ENCODE measurements around the gene CHMP4B. TPM values are rescaled to one million over a fixed set of nuclear protein-coding genes. Genes with fewer than 3 reads are reported as not detected.
"Not testable (repeated sequence)": the region's sequence is repeated elsewhere in the genome, so short reads cannot be mapped to it uniquely, and the experiment has no call there.

The CHMP4B gene
- total RNA-seq, 1 donor from 2014 or later, result 101 TPM

GRCh38 chr20:33788351-33789049 is 22.6 kb upstream of the CHMP4B start:
- intact Hi-C loops (cut with DNase I), result no loop called here
- no peak for DNase-seq (ENCODE audit: low spot score)

DNA sequence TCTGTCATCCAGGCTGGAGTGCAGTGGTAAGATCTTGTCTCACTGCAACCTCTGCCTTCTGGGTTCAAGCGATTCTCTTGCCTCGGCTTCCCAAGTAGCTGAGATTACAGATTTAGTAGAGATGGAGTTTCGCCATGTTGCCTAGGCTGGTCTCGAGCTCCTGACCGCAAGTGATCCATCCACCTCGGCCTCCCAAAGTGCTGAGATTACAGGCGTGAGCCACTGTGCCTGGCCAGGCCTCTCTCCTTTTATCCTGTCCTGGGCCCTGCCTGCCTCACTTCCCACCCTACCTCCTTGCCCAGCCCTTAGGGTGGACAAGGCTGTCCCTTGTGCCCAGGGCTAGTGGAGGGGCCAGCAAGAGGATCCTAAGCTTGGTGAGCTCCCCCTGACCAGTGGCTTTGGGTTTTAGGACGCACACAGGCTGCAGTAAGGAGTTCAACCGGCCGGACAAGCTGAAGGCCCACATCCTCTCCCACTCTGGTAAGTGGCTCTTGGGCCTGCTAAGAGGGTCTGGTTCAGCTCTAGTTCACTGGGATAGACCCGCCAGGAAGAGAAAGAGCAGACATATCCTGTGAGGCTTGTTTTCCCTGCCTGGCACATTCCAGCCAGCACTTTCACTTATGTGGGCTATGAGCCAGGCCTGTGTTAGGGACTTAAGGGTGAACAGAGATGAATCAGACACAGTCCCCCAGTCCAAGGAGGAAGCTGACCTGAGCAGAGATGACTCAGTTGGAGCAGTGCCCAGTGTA is 21.9 kb upstream of the CHMP4B start:
- DNase-seq (ENCODE audit: low spot score), result no peak
- intact Hi-C loops (cut with DNase I), result no loop called here

- intact Hi-C loops (cut with DNase I), result loop anchor here (5.0 kb wide), 2 partner anchors 52 to 277 kb away; no protein-coding TSS in a partner anchor
- DNase-seq (ENCODE audit: low spot score), result no peak
Observed at GRCh38 chr20:33789858-33790182, 21.3 kb upstream of the CHMP4B start.

- DNase-seq (ENCODE audit: low spot score), result no peak
- intact Hi-C loops (cut with DNase I), result loop anchor here (5.0 kb wide), 2 partner anchors 52 to 277 kb away; no protein-coding TSS in a partner anchor
Observed at GRCh38 chr20:33790566-33790965, 20.6 kb upstream of the CHMP4B start.

GRCh38 chr20:33791021-33791420 is 20.1 kb upstream of the CHMP4B start:
- intact Hi-C loops (cut with DNase I), result loop anchor here (5.0 kb wide), 2 partner anchors 51 to 276 kb away; no protein-coding TSS in a partner anchor
- DNase-seq (ENCODE audit: low spot score), result no peak

GRCh38 chr20:33791540-33791939 is 19.6 kb upstream of the CHMP4B start:
- intact Hi-C loops (cut with DNase I), result loop anchor here (5.0 kb wide), 2 partner anchors 51 to 276 kb away; no protein-coding TSS in a partner anchor
- DNase-seq (ENCODE audit: low spot score), result no peak

GRCh38 chr20:33791959-33792597 is 19.1 kb upstream of the CHMP4B start:
- DNase-seq (ENCODE audit: low spot score), result peak; percentile 77
- intact Hi-C loops (cut with DNase I), result loop anchor here (5.0 kb wide), 2 partner anchors 50 to 275 kb away; no protein-coding TSS in a partner anchor

DNA sequence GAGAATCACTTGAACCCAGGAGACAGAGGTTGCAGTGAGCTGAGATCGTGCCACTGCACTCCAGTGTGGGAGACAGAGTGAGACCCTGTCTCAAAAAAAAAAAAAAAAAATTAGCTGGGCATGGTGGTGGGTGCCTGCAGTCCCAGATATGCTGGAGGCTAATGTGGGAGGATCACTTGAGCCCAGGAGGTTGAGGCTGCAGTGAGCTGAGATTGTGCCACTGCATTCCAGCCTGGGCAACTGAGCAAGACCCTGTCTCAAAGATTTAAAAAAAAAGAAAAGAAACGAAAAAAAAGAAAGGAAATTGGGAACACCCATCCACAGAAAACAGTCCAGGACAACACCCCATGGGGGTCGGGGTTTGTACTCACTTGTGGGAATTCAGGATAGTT is 18.6 kb upstream of the CHMP4B start:
- intact Hi-C loops (cut with DNase I), result loop anchor here (5.0 kb wide), 2 partner anchors 50 to 275 kb away; no protein-coding TSS in a partner anchor
- not testable (repeated sequence) for DNase-seq (ENCODE audit: low spot score)

- peak; percentile 77 for DNase-seq (ENCODE audit: low spot score)
Observed at GRCh38 chr20:33793011-33793931, 17.9 kb upstream of the CHMP4B start.

GRCh38 chr20:33796263-33796906 is 14.8 kb upstream of the CHMP4B start:
- intact Hi-C loops (cut with DNase I), result no loop called here
- no peak for DNase-seq (ENCODE audit: low spot score)

More at GRCh38 chr20:33793011-33793931, 17.9 kb upstream of the CHMP4B start:
- intact Hi-C loops (cut with DNase I), result loop anchor here (5.0 kb wide), 2 partner anchors 49 to 274 kb away; no protein-coding TSS in a partner anchor

- intact Hi-C loops (cut with DNase I), result no loop called here
- DNase-seq (ENCODE audit: low spot score), result no peak
Observed at GRCh38 chr20:33796907-33797544, 14.1 kb upstream of the CHMP4B start.

- intact Hi-C loops (cut with DNase I), result no loop called here
- DNase-seq (ENCODE audit: low spot score), result no peak
Observed at GRCh38 chr20:33798444-33798843, 12.7 kb upstream of the CHMP4B start.

GRCh38 chr20:33803921-33804337 is 7.2 kb upstream of the CHMP4B start:
- intact Hi-C loops (cut with DNase I), result no loop called here
- no peak for DNase-seq (ENCODE audit: low spot score)

DNA sequence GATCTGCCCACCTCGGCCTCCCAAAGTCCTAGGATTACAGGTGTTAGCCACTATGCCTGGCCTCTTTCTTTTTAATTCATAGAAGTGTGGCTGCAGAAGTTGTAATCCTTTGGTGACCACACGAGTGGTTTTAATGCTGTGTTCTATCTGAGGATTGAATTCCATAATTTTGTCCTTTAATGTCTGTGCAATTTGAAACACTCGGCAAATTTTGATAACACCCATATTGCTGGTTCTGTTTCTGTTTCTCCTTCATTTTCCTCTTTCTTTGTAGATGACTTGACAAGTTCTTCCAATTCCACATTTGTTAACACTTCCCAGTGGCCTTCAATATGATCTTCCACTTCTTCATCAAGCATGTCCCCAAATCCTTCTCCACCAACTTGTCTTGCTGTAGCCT is 2.8 kb upstream of the CHMP4B start:
- no peak for DNase-seq (ENCODE audit: low spot score)
- intact Hi-C loops (cut with DNase I), result no loop called here

- intact Hi-C loops (cut with DNase I), result loop anchor here (2.0 to 5.0 kb wide), 2 partner anchors 182 to 303 kb away; partner anchors contain the start of genes EIF2S2 and RALY
- DNase-seq (ENCODE audit: low spot score), result no peak
Observed at GRCh38 chr20:33810259-33810658, 889 bp upstream of the CHMP4B start.

DNA sequence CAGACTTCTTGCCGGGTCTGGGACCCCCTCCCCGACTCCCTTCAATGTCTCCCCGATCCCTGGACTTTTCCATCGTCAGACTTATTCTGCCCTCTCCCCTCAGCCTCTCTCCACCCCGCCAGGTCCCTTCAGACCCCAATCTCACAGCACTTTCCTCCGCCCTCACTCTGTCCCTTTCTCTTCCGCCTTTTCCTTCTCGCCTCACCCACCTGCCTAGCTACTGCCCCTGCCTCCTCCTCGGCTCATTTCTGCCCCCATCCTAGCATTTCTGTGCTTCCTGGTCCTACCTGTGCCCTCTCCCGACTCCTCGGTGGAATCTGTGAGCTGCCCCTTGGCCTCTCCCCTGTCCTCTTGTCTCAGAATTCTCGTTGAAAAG is 616 bp downstream of the CHMP4B start:
- no peak for DNase-seq (ENCODE audit: low spot score)
- intact Hi-C loops (cut with DNase I), result loop anchor here (2.0 to 5.0 kb wide), 2 partner anchors 181 to 301 kb away; partner anchors contain the start of genes EIF2S2 and RALY

DNA sequence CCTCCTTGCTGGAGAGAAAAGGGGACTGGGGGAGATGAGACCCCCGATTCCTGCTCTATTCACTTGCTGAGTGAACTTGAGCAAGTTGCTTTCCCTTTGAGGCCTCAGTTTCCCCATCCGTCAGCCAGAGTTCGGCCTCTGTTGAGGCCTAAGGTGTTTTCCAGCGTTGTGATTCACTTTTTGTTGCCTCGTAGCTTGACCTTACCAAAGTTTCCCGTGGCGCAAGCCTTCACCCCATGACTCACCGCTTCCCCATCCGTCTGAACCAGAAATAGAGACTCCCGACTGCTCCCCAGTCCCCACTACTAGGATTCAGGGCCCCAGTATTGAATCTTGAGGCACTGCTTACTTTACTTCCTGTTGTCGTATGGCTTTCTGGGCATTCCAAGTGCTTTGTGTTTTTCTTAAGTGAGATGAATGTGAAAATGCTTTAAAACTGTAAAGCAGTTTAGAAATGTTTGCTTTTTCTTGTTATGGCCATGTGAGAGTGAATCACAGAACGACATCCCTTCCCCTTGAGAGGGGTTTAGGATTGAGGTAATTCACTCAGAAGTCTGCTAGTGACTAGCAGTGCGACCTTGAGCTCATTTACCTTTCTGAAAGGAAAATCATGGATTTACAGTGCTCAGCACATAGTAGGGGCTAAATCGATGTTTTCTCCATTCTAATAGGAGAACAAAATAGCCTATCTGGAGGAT is 1.2 kb downstream of the CHMP4B start:
- intact Hi-C loops (cut with DNase I), result loop anchor here (5.0 kb wide), 1 partner anchor 180 kb away; the partner anchor contains the start of gene RALY
- DNase-seq (ENCODE audit: low spot score), result peak; percentile 89
